Measurements from ENCODE around the gene LCP2.

Gene LCP2

GRCh38 chr5:170314541-170315095 lies 17.0 kb upstream of the LCP2 start:
- FAIRE-seq = no peak

GRCh38 chr5:170313816-170314215 lies 16.2 kb upstream of the LCP2 start:
- FAIRE-seq = no peak

- FAIRE-seq = no peak
Measured at GRCh38 chr5:170313344-170313743, 15.8 kb upstream of the LCP2 start.

GRCh38 chr5:170312666-170313065 lies 15.1 kb upstream of the LCP2 start:
- FAIRE-seq = no peak

- FAIRE-seq = no peak
Measured at GRCh38 chr5:170312301-170312595, 14.7 kb upstream of the LCP2 start.

GRCh38 chr5:170311511-170312300 lies 14.1 kb upstream of the LCP2 start:
- FAIRE-seq = no peak

GRCh38 chr5:170310256-170310926 lies 12.8 kb upstream of the LCP2 start:
- no peak for FAIRE-seq

- FAIRE-seq = no peak
Measured at GRCh38 chr5:170308686-170309085, 11.1 kb upstream of the LCP2 start.

- no peak for FAIRE-seq
Measured at GRCh38 chr5:170307575-170308465, 10.2 kb upstream of the LCP2 start.

- no peak for FAIRE-seq
Measured at GRCh38 chr5:170306381-170306831, 8.8 kb upstream of the LCP2 start.

GRCh38 chr5:170305646-170306025 lies 8.1 kb upstream of the LCP2 start:
- no peak for FAIRE-seq

- no peak for FAIRE-seq
Measured at GRCh38 chr5:170305016-170305645, 7.6 kb upstream of the LCP2 start.

- FAIRE-seq = no peak
Measured at GRCh38 chr5:170303549-170303948, 6.0 kb upstream of the LCP2 start.

GRCh38 chr5:170302653-170303501 lies 5.3 kb upstream of the LCP2 start:
- FAIRE-seq = no peak

GRCh38 chr5:170301981-170302652 lies 4.5 kb upstream of the LCP2 start:
- FAIRE-seq = no peak

- no peak for FAIRE-seq
Measured at GRCh38 chr5:170301149-170301548, 3.6 kb upstream of the LCP2 start.

GRCh38 chr5:170300361-170301013 lies 2.9 kb upstream of the LCP2 start:
- FAIRE-seq = no peak

- no peak for FAIRE-seq
Measured at GRCh38 chr5:170296935-170297588, 515 bp downstream of the LCP2 start.

GRCh38 chr5:170296036-170296934 lies 1.3 kb downstream of the LCP2 start:
- no peak for FAIRE-seq
